ENCODE measurements around the gene EPHB1. TPM values are rescaled to one million over a fixed set of nuclear protein-coding genes. Genes with fewer than 3 reads are reported as not detected.
"Not testable (repeated sequence)": the region's sequence is repeated elsewhere in the genome, so short reads cannot be mapped to it uniquely, and the experiment has no call there.

The EPHB1 gene
- total and polyA plus RNA-seq, 12 donors = 0.07 to 3.4 (median 1.6) TPM

GRCh38 chr3:135018149-135018923, 223.3 kb downstream of the EPHB1 start:
- TF ChIP-seq CTCF (IDR thresholded peaks at IDR 0.05) = no peak
- 78 to 80% methylated on average over 7 of the region's 7 CpGs for WGBS, 2 donors
- Histone ChIP-seq H3K36me3 (no peaks in the 10 kb centered on the region), H3K27me3 (peaks cover 0 to 4% (median 0%) of the 10 kb centered on the region in 7 donors), H3K9me3 (no peaks in the 10 kb centered on the region), H3K27ac (no peak overlapping the region), H3K4me1 (no peaks in the 10 kb centered on the region), H3K4me3 (no peak overlapping the region)
- ATAC-seq = no peak
- no peak for DNase-seq
- intact Hi-C loops (cut with DNase I) = no loop called here

GRCh38 chr3:135020181-135020580, 225.1 kb downstream of the EPHB1 start:
- Histone ChIP-seq H3K27ac (no peak overlapping the region), H3K27me3 (peaks cover 0 to 2% (median 0%) of the 10 kb centered on the region in 7 donors), H3K4me1 (no peaks in the 10 kb centered on the region), H3K9me3 (no peaks in the 10 kb centered on the region), H3K36me3 (no peaks in the 10 kb centered on the region), H3K4me3 (no peak overlapping the region)
- TF ChIP-seq CTCF (IDR thresholded peaks at IDR 0.05) = no peak
- ATAC-seq (no peak), DNase-seq (no peak)
- intact Hi-C loops (cut with DNase I) = no loop called here
- 89 to 92% methylated on average over 3 of the region's 3 CpGs for WGBS, 2 donors

GRCh38 chr3:135023996-135024658, 229.1 kb downstream of the EPHB1 start:
- ATAC-seq = no peak
- WGBS, 2 donors = 46 to 51% methylated on average over 9 of the region's 9 CpGs

DNA sequence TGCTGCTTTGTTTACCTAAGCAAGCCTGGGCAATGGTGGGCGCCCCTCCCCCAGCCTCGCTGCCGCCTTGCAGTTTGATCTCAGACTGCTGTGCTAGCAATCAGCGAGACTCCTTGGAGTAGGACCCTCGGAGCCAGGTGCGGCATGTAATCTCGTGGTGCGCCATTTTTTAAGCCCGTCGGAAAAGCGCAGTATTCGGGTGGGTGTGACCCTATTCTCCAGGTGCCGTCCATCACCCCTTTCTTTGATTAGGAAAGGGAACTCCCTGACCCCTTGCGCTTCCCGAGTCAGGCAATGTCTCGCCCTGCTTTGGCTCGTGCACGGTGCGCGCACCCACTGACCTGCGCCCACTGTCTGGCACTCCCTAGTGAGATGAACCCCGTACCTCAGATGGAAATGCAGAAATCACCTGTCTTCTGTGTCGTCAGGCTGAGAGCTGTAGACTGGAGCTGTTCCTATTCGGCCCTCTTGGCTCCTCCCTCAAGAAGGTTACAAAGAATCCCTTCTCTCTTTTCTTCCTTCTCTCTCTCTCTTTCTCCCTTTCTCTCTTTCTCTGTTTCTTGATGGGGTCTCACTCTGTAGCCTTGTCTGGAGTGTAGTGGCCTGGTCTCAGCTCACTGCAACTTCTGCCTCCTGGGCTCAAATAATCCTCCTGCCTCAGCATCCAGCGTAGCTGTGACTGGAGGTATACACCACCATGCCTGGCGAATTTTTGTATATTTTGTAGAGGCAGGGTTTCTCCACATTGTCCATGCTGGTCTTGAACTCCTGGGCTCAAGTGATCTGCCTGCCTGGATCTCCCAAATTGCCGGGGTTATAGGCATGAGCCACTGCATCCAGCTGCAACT, 235.9 kb downstream of the EPHB1 start:
- intact Hi-C loops (cut with DNase I); H3K4me1 ChIP-seq; H3K27ac ChIP-seq; ATAC-seq; DNase-seq; H3K9me3 ChIP-seq; H3K36me3 ChIP-seq: not testable (repeated sequence)
- Histone ChIP-seq H3K27me3 (peaks cover 0 to 39% (median 17%) of the 10 kb centered on the region in 7 donors), H3K4me3 (peak overlapping the region in 1 of 10 donors; percentile 17)
- WGBS, 2 donors = 19 to 20% methylated on average over 24 to 26 of the region's 27 CpGs

More at GRCh38 chr3:135023996-135024658, 229.1 kb downstream of the EPHB1 start:
- Histone ChIP-seq H3K27me3 (no peaks in the 10 kb centered on the region), H3K9me3 (no peaks in the 10 kb centered on the region), H3K27ac (no peak overlapping the region), H3K4me1 (no peaks in the 10 kb centered on the region), H3K36me3 (no peaks in the 10 kb centered on the region), H3K4me3 (no peak overlapping the region)
- DNase-seq = no peak
- intact Hi-C loops (cut with DNase I) = no loop called here
- no peak for TF ChIP-seq CTCF (IDR thresholded peaks at IDR 0.05)

Measured in heart right ventricle (tissue), 16 donors.